ENCODE data around the gene B9D2. TPM values are rescaled to one million over a fixed set of nuclear protein-coding genes. Genes with fewer than 3 reads are reported as not detected.

The B9D2 gene
- total and polyA plus RNA-seq, 2 experiments from 2014 or later: 2.7 to 7.4 TPM

GRCh38 chr19:41355802-41356201 is 8.1 kb downstream of the B9D2 start:
- Histone ChIP-seq H2AFZ (no peak overlapping the region), H3K27ac (ENCODE audit: low read depth) (no peak overlapping the region), H3K79me2 (replicated peaks; ENCODE audit: insufficient read depth) (no peaks in the 10 kb centered on the region), H3K4me1 (ENCODE audit: insufficient read depth) (peaks cover 7% of the 10 kb centered on the region; the same call in 1 of the 2 replicates), H3K4me3 (no peak overlapping the region), H3K4me2 (no peak overlapping the region), H4K20me1 (replicated peaks; ENCODE audit: insufficient read depth) (0 out of 2 replicates have a peak, but pooled peaks cover 2% of the 10 kb centered on the region), H3F3A (replicated peaks; ENCODE audit: low read depth) (peaks cover 2% of the 10 kb centered on the region; the same call in 1 of the 2 replicates), H3K36me3 (ENCODE audit: insufficient read depth) (no peaks in the 10 kb centered on the region), H3K9me2 (ENCODE audit: insufficient read depth) (no peaks in the 10 kb centered on the region), H3K27me3 (ENCODE audit: insufficient read depth) (peaks cover 28% of the 10 kb centered on the region)
- peaks cover 53% of the 10 kb centered on the region for H3K27me3 Mint-ChIP-seq (ENCODE audit: insufficient read depth, low read depth, poor library complexity)
- TF ChIP-seq CTCF (conservative IDR thresholded peaks at IDR 0.05; ENCODE audit: low read depth in 2 of 2) (no peak), ETS1 (IDR thresholded peaks at IDR 0.05) (no peak), JUNB (IDR thresholded peaks at IDR 0.05; ENCODE audit: unreplicated experiment) (no peak), EZH2 (IDR thresholded peaks at IDR 0.05; ENCODE audit: low read depth, unreplicated experiment) (no peak), ZNF462 (CRISPR knock-in tag; IDR thresholded peaks at IDR 0.05) (no peak), POLR2AphosphoS5 (IDR thresholded peaks at IDR 0.05; ENCODE audit: low read depth) (no peak), NANOG (IDR thresholded peaks at IDR 0.05; ENCODE audit: borderline replicate concordance) (no peak), ZNF114 (CRISPR knock-in tag; IDR thresholded peaks at IDR 0.05) (no peak), STAT1 (IDR thresholded peaks at IDR 0.05; ENCODE audit: unreplicated experiment) (no peak), ZNF331 (CRISPR knock-in tag; IDR thresholded peaks at IDR 0.05; ENCODE audit: low read depth) (no peak), CREB1 (CRISPR knock-in tag; IDR thresholded peaks at IDR 0.05; ENCODE audit: low read depth) (no peak)
- H3K4me3 Mint-ChIP-seq: no peak overlapping the region
- ATAC-seq (no peak), DNase-seq (ENCODE audit: low spot score) (no peak)
- no peak overlapping the region for H3K27ac Mint-ChIP-seq
- peaks cover 17% of the 10 kb centered on the region for H3K4me1 Mint-ChIP-seq
- H3K36me3 Mint-ChIP-seq (ENCODE audit: low read depth): no peaks in the 10 kb centered on the region; the same call in 2 of the 3 replicates
- H3K9me3 Mint-ChIP-seq: no peaks in the 10 kb centered on the region; the same call in 2 of the 3 replicates
